ENCODE data around the gene HMHB1. TPM values are rescaled to one million over a fixed set of nuclear protein-coding genes. Genes with fewer than 3 reads are reported as not detected.

The HMHB1 gene
- total RNA-seq, 1 experiment from 2014 or later: not detected

GRCh38 chr5:143851383-143851782, 39.4 kb downstream of the HMHB1 start:
- TF ChIP-seq, protein P1, sequence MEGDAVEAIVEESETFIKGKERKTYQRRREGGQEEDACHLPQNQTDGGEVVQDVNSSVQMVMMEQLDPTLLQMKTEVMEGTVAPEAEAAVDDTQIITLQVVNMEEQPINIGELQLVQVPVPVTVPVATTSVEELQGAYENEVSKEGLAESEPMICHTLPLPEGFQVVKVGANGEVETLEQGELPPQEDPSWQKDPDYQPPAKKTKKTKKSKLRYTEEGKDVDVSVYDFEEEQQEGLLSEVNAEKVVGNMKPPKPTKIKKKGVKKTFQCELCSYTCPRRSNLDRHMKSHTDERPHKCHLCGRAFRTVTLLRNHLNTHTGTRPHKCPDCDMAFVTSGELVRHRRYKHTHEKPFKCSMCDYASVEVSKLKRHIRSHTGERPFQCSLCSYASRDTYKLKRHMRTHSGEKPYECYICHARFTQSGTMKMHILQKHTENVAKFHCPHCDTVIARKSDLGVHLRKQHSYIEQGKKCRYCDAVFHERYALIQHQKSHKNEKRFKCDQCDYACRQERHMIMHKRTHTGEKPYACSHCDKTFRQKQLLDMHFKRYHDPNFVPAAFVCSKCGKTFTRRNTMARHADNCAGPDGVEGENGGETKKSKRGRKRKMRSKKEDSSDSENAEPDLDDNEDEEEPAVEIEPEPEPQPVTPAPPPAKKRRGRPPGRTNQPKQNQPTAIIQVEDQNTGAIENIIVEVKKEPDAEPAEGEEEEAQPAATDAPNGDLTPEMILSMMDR (conservative IDR thresholded peaks at IDR 0.05): no peak
- Histone ChIP-seq H2AK5ac (ENCODE audit: insufficient read length, low read length) (no peak overlapping the region), H3K9ac (ENCODE audit: extremely low read depth, insufficient read length, low read length) (no peak overlapping the region), H3K56ac (ENCODE audit: insufficient read length, low read depth, low read length) (no peak overlapping the region), H4K91ac (ENCODE audit: insufficient read length, low read depth, low read length) (no peak overlapping the region), H3K14ac (ENCODE audit: insufficient read depth, low read length) (no peak overlapping the region), H2BK15ac (ENCODE audit: low read depth, low read length) (no peak overlapping the region), H4K8ac (replicated peaks; ENCODE audit: insufficient read length, low read depth, low read length) (no peak overlapping the region), H4K5ac (ENCODE audit: insufficient read length, low read depth, low read length) (no peak overlapping the region), H3K79me2 (ENCODE audit: insufficient read depth, low read length) (no peaks in the 10 kb centered on the region), H3K9me3 (ENCODE audit: control insufficient read depth, low read depth, low read length) (no peaks in the 10 kb centered on the region), H3K4me1 (ENCODE audit: insufficient read depth, low read length) (no peaks in the 10 kb centered on the region), H2BK12ac (ENCODE audit: insufficient read length, low read depth, low read length) (no peak overlapping the region), H2BK5ac (ENCODE audit: insufficient read length, low read length) (no peak overlapping the region), H3K23ac (ENCODE audit: insufficient read length, low read depth, low read length) (no peak overlapping the region), H3T11ph (ENCODE audit: low read length) (no peak overlapping the region), H3K4me2 (ENCODE audit: insufficient read depth, insufficient read length, low read length) (no peak overlapping the region), H2BK20ac (ENCODE audit: low read depth, low read length, poor library complexity, severe bottlenecking) (no peak overlapping the region), H4K20me1 (ENCODE audit: control insufficient read depth, insufficient read depth, insufficient read length) (no peaks in the 10 kb centered on the region), H3K27ac (ENCODE audit: insufficient read length, low read depth, low read length) (no peak overlapping the region), H3K27me3 (ENCODE audit: insufficient read depth, low read length) (no peaks in the 10 kb centered on the region), H3K79me1 (ENCODE audit: insufficient read depth, low read depth, low read length, poor library complexity, severe bottlenecking) (no peaks in the 10 kb centered on the region), H3K4ac (ENCODE audit: low read depth, low read length) (no peak overlapping the region), H3K18ac (ENCODE audit: insufficient read length, low read depth, low read length) (no peak overlapping the region), H3K23me2 (ENCODE audit: insufficient read length, low read depth, low read length, poor library complexity, severe bottlenecking) (no peaks in the 10 kb centered on the region), H2BK120ac (ENCODE audit: low read depth, low read length, poor library complexity, severe bottlenecking) (no peak overlapping the region), H2AFZ (ENCODE audit: low read length) (no peak overlapping the region)
- H3K27me3 Mint-ChIP-seq (ENCODE audit: low read depth): no peaks in the 10 kb centered on the region; the same call in 1 of the 2 replicates
- H3K9me3 Mint-ChIP-seq: peaks cover 18 to 19% of the 10 kb centered on the region in 2 experiments; a peak in 4 of 5 replicates
- peaks cover 0 to 11% (median 0%) of the 10 kb centered on the region in 3 experiments; a peak in 4 of 7 replicates for H3K36me3 Mint-ChIP-seq (ENCODE audit: insufficient read depth in 1 of 3, low read depth in 3 of 3)
- no peaks in the 10 kb centered on the region for H3K4me1 Mint-ChIP-seq
- no peak overlapping the region for H3K27ac Mint-ChIP-seq
- H3K4me3 Mint-ChIP-seq: no peak overlapping the region
- DNase-seq: no peak

Measured in H9 (cell line).